ENCODE results near the gene WDR75.
"Not testable (repeated sequence)": the region's sequence is repeated elsewhere in the genome, so short reads cannot be mapped to it uniquely, and the experiment has no call there.

The WDR75 gene

GRCh38 chr2:189442468-189442867 is 1.2 kb downstream of the WDR75 start:
- DNase-seq = no peak

GRCh38 chr2:189444322-189444721 is 3.0 kb downstream of the WDR75 start:
- DNase-seq = no peak

- no peak for DNase-seq
Measured at GRCh38 chr2:189446780-189447179, 5.5 kb downstream of the WDR75 start.

GRCh38 chr2:189454009-189454408 is 12.7 kb downstream of the WDR75 start:
- DNase-seq = no peak

- no peak for DNase-seq
Measured at GRCh38 chr2:189465076-189465475, 23.8 kb downstream of the WDR75 start.

- DNase-seq = no peak
Measured at GRCh38 chr2:189465478-189465877, 24.2 kb downstream of the WDR75 start.

- DNase-seq = no peak
Measured at GRCh38 chr2:189466046-189466445, 24.8 kb downstream of the WDR75 start.

GRCh38 chr2:189466656-189467055 is 25.4 kb downstream of the WDR75 start:
- DNase-seq = no peak

- no peak for DNase-seq
Measured at GRCh38 chr2:189467160-189467559, 25.9 kb downstream of the WDR75 start.

GRCh38 chr2:189467593-189467992 is 26.3 kb downstream of the WDR75 start:
- DNase-seq = no peak

- no peak for DNase-seq
Measured at GRCh38 chr2:189474526-189474925, 33.3 kb downstream of the WDR75 start.

GRCh38 chr2:189477756-189478155 is 36.5 kb downstream of the WDR75 start:
- no peak for DNase-seq

- not testable (repeated sequence) for DNase-seq
Measured at GRCh38 chr2:189478289-189478688, 37.0 kb downstream of the WDR75 start.

- DNase-seq = no peak
Measured at GRCh38 chr2:189481071-189481470, 39.8 kb downstream of the WDR75 start.

- no peak for DNase-seq
Measured at GRCh38 chr2:189483571-189483970, 42.3 kb downstream of the WDR75 start.

GRCh38 chr2:189483980-189484740 is 42.9 kb downstream of the WDR75 start:
- DNase-seq = no peak

- no peak for DNase-seq
Measured at GRCh38 chr2:189485146-189485545, 43.9 kb downstream of the WDR75 start.

- DNase-seq = no peak
Measured at GRCh38 chr2:189486237-189486770, 45.0 kb downstream of the WDR75 start.

GRCh38 chr2:189487283-189488007 is 46.2 kb downstream of the WDR75 start:
- no peak for DNase-seq

- DNase-seq = no peak
Measured at GRCh38 chr2:189488008-189488310, 46.7 kb downstream of the WDR75 start.

GRCh38 chr2:189492451-189492850 is 51.2 kb downstream of the WDR75 start:
- DNase-seq = no peak

GRCh38 chr2:189498205-189498604 is 56.9 kb downstream of the WDR75 start:
- no peak for DNase-seq

GRCh38 chr2:189499137-189499536 is 57.9 kb downstream of the WDR75 start:
- no peak for DNase-seq

GRCh38 chr2:189500456-189501160 is 59.3 kb downstream of the WDR75 start:
- no peak for DNase-seq
